Ishikawa (cell line): ENCODE measurements around the gene DCHS2.

ENCODE experiments used
- CREB1 ChIP-seq: IDR thresholded peaks from 2 replicates; pipeline ENCODE4 v1.6.1; 2012; ENCODE audit warnings: low read depth
- EP300 ChIP-seq: IDR thresholded peaks from 2 replicates; pipeline ENCODE4 v1.6.1; 2012; ENCODE audit warnings: borderline replicate concordance
- FOXM1 ChIP-seq: IDR thresholded peaks from 2 replicates; pipeline ENCODE4 v1.6.1; 2012; ENCODE audit warnings: low read depth, borderline replicate concordance
- RAD21 ChIP-seq: IDR thresholded peaks from 2 replicates; pipeline ENCODE4 v1.6.1; 2012; ENCODE audit warnings: low read depth
- TAF1 ChIP-seq: IDR thresholded peaks from 2 replicates; pipeline ENCODE4 v1.6.1; 2012; ENCODE audit warnings: low read depth, mild to moderate bottlenecking
- TCF12 ChIP-seq: IDR thresholded peaks from 2 replicates; pipeline ENCODE4 v1.6.1; 2012; ENCODE audit warnings: low read depth
- TEAD4 ChIP-seq: IDR thresholded peaks from 2 replicates; pipeline ENCODE4 v1.6.1; 2012
- YY1 ChIP-seq: IDR thresholded peaks from 2 replicates; pipeline ENCODE4 v1.6.1; 2012; ENCODE audit warnings: low read depth
- TF ChIP-seq, protein P1 (sequence below): IDR thresholded peaks from 2 replicates; pipeline ENCODE4 v1.6.1; 2012; ENCODE audit warnings: low read depth, mild to moderate bottlenecking
- TF ChIP-seq, protein P2 (sequence below): IDR thresholded peaks from 2 replicates; pipeline ENCODE4 v1.6.1; 2012
- TF ChIP-seq, protein P3 (sequence below): IDR thresholded peaks from 2 replicates; pipeline ENCODE4 v1.6.1; 2012

DNA sequence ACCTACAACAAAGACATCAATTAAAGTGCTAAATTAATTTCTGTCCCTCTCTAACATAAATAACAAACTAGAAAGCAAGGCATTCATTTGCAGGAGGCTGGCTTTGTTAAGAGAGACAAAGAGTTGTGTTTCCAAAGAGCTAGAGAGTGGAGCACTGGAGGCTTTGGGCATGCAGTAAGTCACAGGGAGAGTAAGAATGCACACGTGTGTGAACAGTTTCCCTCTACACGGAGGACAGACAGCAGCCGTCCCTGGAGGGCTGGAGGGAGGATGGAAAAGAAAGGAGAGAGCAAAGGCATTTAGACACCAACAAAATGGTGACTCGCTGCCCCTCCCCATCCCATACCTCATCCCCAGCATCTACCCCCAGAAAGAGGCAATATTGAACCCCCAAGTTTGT lies 20.4 kb upstream of the DCHS2 start:
- TF ChIP-seq RAD21 (no peak), TEAD4 (no peak), EP300 (no peak), FOXM1 (no peak), YY1 (no peak), TCF12 (no peak), TAF1 (no peak), CREB1 (no peak)
- TF ChIP-seq, protein P1, sequence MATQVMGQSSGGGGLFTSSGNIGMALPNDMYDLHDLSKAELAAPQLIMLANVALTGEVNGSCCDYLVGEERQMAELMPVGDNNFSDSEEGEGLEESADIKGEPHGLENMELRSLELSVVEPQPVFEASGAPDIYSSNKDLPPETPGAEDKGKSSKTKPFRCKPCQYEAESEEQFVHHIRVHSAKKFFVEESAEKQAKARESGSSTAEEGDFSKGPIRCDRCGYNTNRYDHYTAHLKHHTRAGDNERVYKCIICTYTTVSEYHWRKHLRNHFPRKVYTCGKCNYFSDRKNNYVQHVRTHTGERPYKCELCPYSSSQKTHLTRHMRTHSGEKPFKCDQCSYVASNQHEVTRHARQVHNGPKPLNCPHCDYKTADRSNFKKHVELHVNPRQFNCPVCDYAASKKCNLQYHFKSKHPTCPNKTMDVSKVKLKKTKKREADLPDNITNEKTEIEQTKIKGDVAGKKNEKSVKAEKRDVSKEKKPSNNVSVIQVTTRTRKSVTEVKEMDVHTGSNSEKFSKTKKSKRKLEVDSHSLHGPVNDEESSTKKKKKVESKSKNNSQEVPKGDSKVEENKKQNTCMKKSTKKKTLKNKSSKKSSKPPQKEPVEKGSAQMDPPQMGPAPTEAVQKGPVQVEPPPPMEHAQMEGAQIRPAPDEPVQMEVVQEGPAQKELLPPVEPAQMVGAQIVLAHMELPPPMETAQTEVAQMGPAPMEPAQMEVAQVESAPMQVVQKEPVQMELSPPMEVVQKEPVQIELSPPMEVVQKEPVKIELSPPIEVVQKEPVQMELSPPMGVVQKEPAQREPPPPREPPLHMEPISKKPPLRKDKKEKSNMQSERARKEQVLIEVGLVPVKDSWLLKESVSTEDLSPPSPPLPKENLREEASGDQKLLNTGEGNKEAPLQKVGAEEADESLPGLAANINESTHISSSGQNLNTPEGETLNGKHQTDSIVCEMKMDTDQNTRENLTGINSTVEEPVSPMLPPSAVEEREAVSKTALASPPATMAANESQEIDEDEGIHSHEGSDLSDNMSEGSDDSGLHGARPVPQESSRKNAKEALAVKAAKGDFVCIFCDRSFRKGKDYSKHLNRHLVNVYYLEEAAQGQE, result no peak
- TF ChIP-seq, protein P2, sequence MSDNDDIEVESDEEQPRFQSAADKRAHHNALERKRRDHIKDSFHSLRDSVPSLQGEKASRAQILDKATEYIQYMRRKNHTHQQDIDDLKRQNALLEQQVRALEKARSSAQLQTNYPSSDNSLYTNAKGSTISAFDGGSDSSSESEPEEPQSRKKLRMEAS, result no peak
- TF ChIP-seq, protein P3, sequence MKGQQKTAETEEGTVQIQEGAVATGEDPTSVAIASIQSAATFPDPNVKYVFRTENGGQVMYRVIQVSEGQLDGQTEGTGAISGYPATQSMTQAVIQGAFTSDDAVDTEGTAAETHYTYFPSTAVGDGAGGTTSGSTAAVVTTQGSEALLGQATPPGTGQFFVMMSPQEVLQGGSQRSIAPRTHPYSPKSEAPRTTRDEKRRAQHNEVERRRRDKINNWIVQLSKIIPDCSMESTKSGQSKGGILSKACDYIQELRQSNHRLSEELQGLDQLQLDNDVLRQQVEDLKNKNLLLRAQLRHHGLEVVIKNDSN, result no peak
